PC-9 (cell line): ENCODE measurements around the gene PI4KA. TPM values are rescaled to one million over a fixed set of nuclear protein-coding genes. Genes with fewer than 3 reads are reported as not detected.

Experiments
- Bru-seq: library from RNA; stranded (reverse); fragments of 400-500 nt; gene quantifications from one replicate; lab custom pipeline; 2021; lab: Mats Ljungman, UMichigan
- BruChase-seq, 2 experiments: library from RNA; stranded (reverse); fragments of 400-500 nt; gene quantifications; one replicate each; lab custom pipeline; 2021; lab: Mats Ljungman, UMichigan
- BruUV-seq: library from RNA; stranded (reverse); fragments of 400-500 nt; replicated peaks from 2 replicates; lab custom pipeline; 2021; lab: Mats Ljungman, UMichigan
- CTCF ChIA-PET: fragments of 300-600 bp; sonication (Branson Sonifier 250); formaldehyde crosslinking; loops from one replicate; lab custom pipeline; 2022; ENCODE audit warnings: antibody characterized with exemption; lab: Charles Lee
- POLR2A ChIA-PET: fragments of 300-600 bp; sonication (Branson Sonifier 250); formaldehyde crosslinking; loops from one replicate; lab custom pipeline; 2022; ENCODE audit warnings: antibody characterized with exemption; ENCODE audit not compliant: unreplicated experiment; lab: Charles Lee
- DNase-seq, 2 experiments: peaks; one replicate each; pipeline versions ENCODE4 v3.0.0 to v3.0.0-alpha.2; 2015 to 2022; ENCODE audit warnings: mixed read lengths in 1 of 2
- H2AFZ ChIP-seq: fragments of 200-600 bp; sonication (generic); 2 replicates; pipeline ENCODE4 v1.8.1; 2017; ENCODE audit warnings: antibody characterized with exemption
- H3F3A ChIP-seq: fragments of 200-600 bp; sonication (generic); 2 replicates; pipeline ENCODE4 v1.8.1; 2017; ENCODE audit warnings: antibody characterized with exemption, mild to moderate bottlenecking, low read depth; ENCODE audit not compliant: insufficient read depth
- H3K27ac ChIP-seq: fragments of 200-600 bp; sonication (generic); 2 replicates; pipeline ENCODE4 v1.6.1; 2016; ENCODE audit warnings: mixed run types
- H3K27me3 ChIP-seq: fragments of 200-600 bp; sonication (generic); 2 replicates; pipeline ENCODE4 v1.6.1; 2016; ENCODE audit warnings: low read depth, mixed run types; ENCODE audit not compliant: insufficient read depth
- H3K36me3 ChIP-seq: fragments of 200-600 bp; sonication (generic); 2 replicates; pipeline ENCODE4 v1.6.1; 2016; ENCODE audit warnings: low read depth, mixed run types
- H3K4me1 ChIP-seq: fragments of 200-600 bp; sonication (generic); replicated peaks from 2 replicates; pipeline ENCODE4 v1.6.1; 2016; ENCODE audit warnings: mixed run types; ENCODE audit not compliant: insufficient read depth
- H3K4me2 ChIP-seq: fragments of 200-600 bp; sonication (generic); 2 replicates; pipeline ENCODE4 v1.6.1; 2017; ENCODE audit warnings: mixed run types
- H3K4me3 ChIP-seq: fragments of 200-600 bp; sonication (generic); 2 replicates; pipeline ENCODE4 v1.6.1; 2016; ENCODE audit warnings: mixed run types
- H3K79me2 ChIP-seq: fragments of 200-600 bp; sonication (generic); 2 replicates; pipeline ENCODE4 v1.6.1; 2017; ENCODE audit warnings: low read depth, mixed run types
- H3K9me2 ChIP-seq: fragments of 200-600 bp; sonication (generic); 2 replicates; pipeline ENCODE4 v1.8.1; 2017; ENCODE audit warnings: mild to moderate bottlenecking; ENCODE audit not compliant: insufficient read depth
- H3K9me3 ChIP-seq: fragments of 200-600 bp; sonication (generic); 2 replicates; pipeline ENCODE4 v1.8.1; 2016; ENCODE audit warnings: low read depth; ENCODE audit not compliant: insufficient read depth
- H4K20me1 ChIP-seq: fragments of 200-600 bp; sonication (generic); 2 replicates; pipeline ENCODE4 v1.8.1; 2017; ENCODE audit not compliant: insufficient read depth
- CTCF ChIP-seq: fragments of 200-600 bp; sonication (generic); conservative IDR thresholded peaks from 2 replicates; pipeline ENCODE4 v1.6.1; 2017; ENCODE audit warnings: mixed run types, antibody characterized with exemption, mild to moderate bottlenecking, moderate library complexity
- EZH2 ChIP-seq: fragments of 200-600 bp; sonication (generic); IDR thresholded peaks from 2 replicates; pipeline ENCODE4 v1.8.0; 2017; ENCODE audit warnings: antibody characterized with exemption, low read depth
- intact Hi-C: fragments of 100-400 bp; cut with micrococcal nuclease; formaldehyde crosslinking; loops from one replicate; pipeline ENCODE4 v1.10.0; 2022; ENCODE audit not compliant: unreplicated experiment
- long read RNA-seq: library from polyadenylated mRNA; stranded (forward); transcript quantifications from one replicate; pipeline ENCODE4 v2.0.0, GENCODE V29; 2022
- total RNA-seq: library from RNA; stranded (reverse); gene quantifications from 2 replicates; pipeline ENCODE4 v1.2.3, GENCODE V29; 2021

PI4KA gene
- total RNA-seq = 24.7 and 27.9 TPM in 2 replicates
- percentile 54 among the genes with signal in this experiment for Bru-seq, nascent RNA
- percentile 51 among the genes with signal in this experiment for BruChase-seq, experiment 1, labeled RNA remaining after a 2-hour chase
- BruChase-seq, experiment 2, labeled RNA remaining after a 6-hour chase = percentile 59 among the genes with signal in this experiment
- long read RNA-seq, full-length matches to known transcripts = 7 of 27 reads
- long read RNA-seq, partial matches to known transcripts = 12 of 27 reads
- long read RNA-seq, other reads (novel, unspliced or antisense) = 8 of 27 reads

GRCh38 chr22:20858615-20859416 is at the start of gene PI4KA, which contains the start of gene SNAP29:
Gene PI4KA, minus strand, starts transcription at chr22:20858811. Its CDS starts 86 bp downstream, at chr22:20858725.
Gene SNAP29, plus strand, starts transcription at chr22:20859007. Its CDS starts 104 bp downstream, at chr22:20859111.
- TSS peak; percentile 74 for BruUV-seq
- TF ChIP-seq CTCF = no peak
- TF ChIP-seq EZH2 = no peak
- POLR2A ChIA-PET = no interaction called here
- Histone ChIP-seq H3K9me3 (no peaks in the 10 kb centered on the region), H3K9me2 (no peaks in the 10 kb centered on the region), H3K4me3 (peak within 1 kb of the TSS; percentile 90), H3K4me1 (peaks cover 6% of the 10 kb centered on the region), H3K27me3 (no peaks in the 10 kb centered on the region), H2AFZ (peak within 1 kb of the TSS; percentile 89), H3K79me2 (peaks cover 32% of the 10 kb centered on the region), H3F3A (0 out of 2 replicates have a peak, but pooled peaks cover 5% of the 10 kb centered on the region), H3K27ac (no peak within 1 kb of the TSS), H3K36me3 (no peaks in the 10 kb centered on the region), H4K20me1 (no peaks in the 10 kb centered on the region; the same call in 1 of the 2 replicates), H3K4me2 (peak within 1 kb of the TSS; percentile 96)
- intact Hi-C loops = loop anchor here (2.0 kb wide), 1 partner anchor 58 kb away; the partner anchor contains the start of gene CRKL
- DNase-seq = peak; percentile 82 to 94
- CTCF ChIA-PET = interaction anchor here (0.7 kb wide), 1 partner anchor 449 kb away, joined by 3 read pairs; no protein-coding TSS in a partner anchor

GRCh38 chr22:20906387-20906767 is 47.8 kb upstream of the PI4KA start:
- no TSS peak for BruUV-seq
- no peaks in the 10 kb centered on the region for H3K27me3 ChIP-seq
- no peaks in the 10 kb centered on the region for H4K20me1 ChIP-seq
- H3K27ac ChIP-seq = no peak overlapping the region
- peak overlapping the region; percentile 32; the same call in 1 of the 2 replicates for H3K4me2 ChIP-seq
- no peak overlapping the region for H2AFZ ChIP-seq
- H3K79me2 ChIP-seq = no peaks in the 10 kb centered on the region
- CTCF ChIA-PET = no interaction called here
- H3K36me3 ChIP-seq = no peaks in the 10 kb centered on the region
- intact Hi-C loops = no loop called here
- no peaks in the 10 kb centered on the region for H3K9me2 ChIP-seq
- no peak for DNase-seq
- H3F3A ChIP-seq = peaks cover 14% of the 10 kb centered on the region; the same call in 1 of the 2 replicates
- H3K4me3 ChIP-seq = no peak overlapping the region
- H3K4me1 ChIP-seq = peaks cover 23% of the 10 kb centered on the region
- TF ChIP-seq CTCF (no peak), EZH2 (no peak)
- POLR2A ChIA-PET = no interaction called here
- no peaks in the 10 kb centered on the region for H3K9me3 ChIP-seq
